ENCODE measurements around the gene FOXM1.

GRCh38 chr12:2824541-2824940, 52.4 kb downstream of the FOXM1 start:
- TF ChIP-seq, protein P1, sequence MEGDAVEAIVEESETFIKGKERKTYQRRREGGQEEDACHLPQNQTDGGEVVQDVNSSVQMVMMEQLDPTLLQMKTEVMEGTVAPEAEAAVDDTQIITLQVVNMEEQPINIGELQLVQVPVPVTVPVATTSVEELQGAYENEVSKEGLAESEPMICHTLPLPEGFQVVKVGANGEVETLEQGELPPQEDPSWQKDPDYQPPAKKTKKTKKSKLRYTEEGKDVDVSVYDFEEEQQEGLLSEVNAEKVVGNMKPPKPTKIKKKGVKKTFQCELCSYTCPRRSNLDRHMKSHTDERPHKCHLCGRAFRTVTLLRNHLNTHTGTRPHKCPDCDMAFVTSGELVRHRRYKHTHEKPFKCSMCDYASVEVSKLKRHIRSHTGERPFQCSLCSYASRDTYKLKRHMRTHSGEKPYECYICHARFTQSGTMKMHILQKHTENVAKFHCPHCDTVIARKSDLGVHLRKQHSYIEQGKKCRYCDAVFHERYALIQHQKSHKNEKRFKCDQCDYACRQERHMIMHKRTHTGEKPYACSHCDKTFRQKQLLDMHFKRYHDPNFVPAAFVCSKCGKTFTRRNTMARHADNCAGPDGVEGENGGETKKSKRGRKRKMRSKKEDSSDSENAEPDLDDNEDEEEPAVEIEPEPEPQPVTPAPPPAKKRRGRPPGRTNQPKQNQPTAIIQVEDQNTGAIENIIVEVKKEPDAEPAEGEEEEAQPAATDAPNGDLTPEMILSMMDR (IDR thresholded peaks at IDR 0.05) = no peak
- TF ChIP-seq POLR2A (IDR thresholded peaks at IDR 0.05) (no peak), POLR2AphosphoS5 (IDR thresholded peaks at IDR 0.05) (no peak)
